ENCODE data around the gene REPS2.
"Not testable (repeated sequence)": the region's sequence is repeated elsewhere in the genome, so short reads cannot be mapped to it uniquely, and the experiment has no call there.

The REPS2 gene

GRCh38 chrX:16964976-16965375 lies 18.5 kb downstream of the REPS2 start:
- not testable (repeated sequence) for DNase-seq

DNA sequence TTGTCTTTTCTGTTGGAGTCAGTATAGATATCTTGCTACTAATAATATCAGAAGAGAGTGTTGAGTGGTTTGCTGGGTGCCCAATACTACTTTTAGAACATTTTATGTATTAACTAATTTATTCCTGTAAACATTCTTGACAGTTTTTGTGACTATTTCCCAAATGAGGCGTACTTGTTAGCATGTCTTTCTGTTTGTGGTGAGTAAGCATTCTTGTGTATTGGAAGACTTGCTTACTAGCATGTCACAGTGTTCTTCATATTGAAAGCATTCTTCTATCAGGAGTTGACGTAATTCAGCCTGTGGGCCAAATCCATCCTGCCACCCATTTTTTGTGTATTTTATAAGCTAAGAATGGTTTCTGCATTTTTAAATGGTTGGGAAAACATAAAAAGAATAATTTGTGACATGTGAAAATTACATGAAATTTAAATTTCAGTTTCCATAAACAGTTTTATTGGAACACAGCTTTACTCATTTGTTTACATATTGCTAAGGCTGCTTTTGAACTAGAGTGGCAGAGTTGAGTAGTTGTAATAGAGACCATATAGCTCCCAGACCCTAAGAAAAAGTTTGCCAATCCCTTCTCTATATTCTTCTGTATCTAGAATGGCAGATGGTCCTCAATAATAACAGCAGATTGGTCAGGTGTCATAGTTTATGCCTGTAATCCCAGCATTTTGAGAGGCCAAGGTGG lies 20.4 kb downstream of the REPS2 start:
- DNase-seq: no peak

- DNase-seq: not testable (repeated sequence)
These were observed 22.3 kb downstream of the REPS2 start for GRCh38 chrX:16968753-16969152.

- no peak for DNase-seq
These were observed 24.5 kb downstream of the REPS2 start for GRCh38 chrX:16970977-16971376.

GRCh38 chrX:16971694-16972093 lies 25.2 kb downstream of the REPS2 start:
- no peak for DNase-seq

GRCh38 chrX:16975233-16975632 lies 28.8 kb downstream of the REPS2 start:
- DNase-seq: no peak

- no peak for DNase-seq
These were observed 31.3 kb downstream of the REPS2 start for GRCh38 chrX:16977771-16978170.

DNA sequence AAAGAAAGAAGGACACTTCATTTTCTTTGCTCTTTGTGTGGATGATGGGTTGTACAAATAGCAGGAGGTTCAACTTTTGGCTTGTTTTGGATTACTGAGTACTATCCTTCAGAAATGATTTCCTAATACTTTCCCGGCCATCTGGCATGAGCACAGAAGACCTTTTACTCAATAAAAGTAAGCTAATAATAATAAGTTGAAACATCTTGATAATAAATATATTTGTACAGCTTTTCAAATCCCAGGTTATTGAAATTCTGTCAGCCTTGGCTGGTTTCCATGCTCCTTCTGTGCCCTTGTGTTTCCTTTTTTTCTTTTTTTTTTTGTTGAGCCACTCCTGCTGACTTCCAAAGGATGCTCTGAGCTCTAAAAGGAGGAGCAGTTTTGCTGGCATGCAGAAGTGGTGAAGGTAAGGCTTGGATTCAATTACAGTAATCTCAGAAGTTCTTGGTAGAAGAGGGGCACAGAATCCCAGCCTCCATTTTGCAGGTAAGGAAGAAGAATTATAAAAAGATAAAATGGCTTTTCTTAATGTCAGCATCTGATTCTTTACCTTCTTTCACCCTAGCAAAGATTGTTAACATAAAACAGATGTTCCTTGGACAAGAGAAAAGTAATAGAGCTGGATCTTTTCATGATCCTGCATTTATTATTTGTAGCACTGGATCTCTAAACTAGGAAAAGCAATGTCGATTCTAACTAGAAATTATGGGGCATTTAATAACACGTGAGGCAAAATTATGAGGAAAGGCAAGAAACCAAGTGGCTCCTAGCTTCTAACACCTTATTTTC lies 31.9 kb downstream of the REPS2 start:
- no peak for DNase-seq

GRCh38 chrX:16979226-16979625 lies 32.8 kb downstream of the REPS2 start:
- no peak for DNase-seq

DNA sequence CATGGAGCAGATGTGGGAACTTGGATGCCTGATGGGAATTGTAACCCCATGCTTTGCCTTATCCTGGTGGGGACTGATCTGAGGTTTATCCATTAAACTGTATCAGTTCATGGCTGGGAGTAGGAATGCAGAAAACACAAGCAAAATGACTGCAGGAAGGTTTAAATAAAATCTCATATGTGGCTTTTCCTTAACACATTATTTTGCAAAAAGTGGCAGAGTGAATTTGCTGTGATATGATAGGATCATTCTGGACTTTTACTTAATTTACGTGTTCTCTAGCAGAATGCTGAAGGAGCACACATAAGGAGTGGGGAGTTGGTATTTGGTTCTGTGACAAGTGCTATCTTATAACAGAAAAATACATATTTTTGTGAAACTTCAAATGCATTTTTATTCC lies 34.8 kb downstream of the REPS2 start:
- no peak for DNase-seq

GRCh38 chrX:16981980-16982379 lies 35.5 kb downstream of the REPS2 start:
- DNase-seq: no peak

DNA sequence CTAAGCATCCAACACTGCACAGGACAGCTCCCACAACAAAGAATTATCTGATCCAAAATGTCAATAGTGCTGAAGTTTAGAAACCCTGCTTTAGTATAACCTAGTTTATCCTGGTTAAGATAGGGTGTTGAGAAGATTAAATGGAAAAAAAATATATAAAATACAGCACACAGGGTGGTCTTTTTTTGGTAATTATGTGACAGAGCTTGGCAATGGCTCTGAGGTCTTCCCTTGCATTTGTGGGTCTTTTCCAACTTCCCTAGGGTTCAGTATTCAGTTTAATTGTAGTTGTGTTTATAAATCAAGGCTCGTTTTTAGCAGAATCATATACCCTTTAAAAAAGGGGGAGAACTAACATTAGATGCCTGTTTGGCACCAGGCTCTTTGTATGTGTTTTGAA lies 36.6 kb downstream of the REPS2 start:
- DNase-seq: no peak

- DNase-seq: no peak
These were observed 38.8 kb downstream of the REPS2 start for GRCh38 chrX:16985286-16985685.

DNA sequence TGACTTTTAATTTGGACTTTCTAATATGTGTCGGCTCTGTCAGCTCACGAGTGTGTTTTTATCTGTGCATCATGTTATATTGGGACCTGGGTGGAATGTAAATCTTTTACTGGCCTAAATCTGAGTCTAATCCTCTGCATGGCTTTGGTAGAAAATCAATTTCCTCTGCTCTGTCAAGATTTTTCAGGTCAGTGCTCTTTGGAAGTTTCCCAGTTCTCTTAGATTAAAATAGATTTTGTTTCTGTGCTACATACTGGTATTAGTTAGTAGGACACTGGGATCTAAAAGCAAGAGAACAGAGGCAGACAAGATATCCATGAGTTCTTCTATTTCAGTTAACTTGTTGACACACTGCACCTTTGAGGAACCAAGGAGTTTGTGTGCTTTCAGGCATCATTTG lies 39.7 kb downstream of the REPS2 start:
- DNase-seq: no peak

DNA sequence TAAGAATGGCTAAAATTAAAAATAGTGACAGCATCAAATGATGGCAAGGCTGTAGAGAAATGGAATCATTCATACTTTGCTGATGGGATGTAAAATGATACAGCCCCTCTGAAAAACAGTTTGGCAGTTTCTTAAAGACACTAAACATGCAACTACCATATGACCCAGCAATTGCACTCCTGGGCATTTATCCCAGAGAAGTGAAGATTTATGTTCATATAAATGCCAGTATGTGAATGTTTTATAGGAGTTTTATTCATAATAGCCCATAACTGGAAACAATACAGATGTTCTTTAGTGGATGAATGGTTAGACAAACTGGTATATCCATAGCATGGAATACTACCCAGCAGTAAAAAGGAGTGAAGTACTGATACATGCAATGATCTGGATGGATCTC lies 43.3 kb downstream of the REPS2 start:
- no peak for DNase-seq

GRCh38 chrX:16990839-16991238 lies 44.4 kb downstream of the REPS2 start:
- DNase-seq: no peak

DNA sequence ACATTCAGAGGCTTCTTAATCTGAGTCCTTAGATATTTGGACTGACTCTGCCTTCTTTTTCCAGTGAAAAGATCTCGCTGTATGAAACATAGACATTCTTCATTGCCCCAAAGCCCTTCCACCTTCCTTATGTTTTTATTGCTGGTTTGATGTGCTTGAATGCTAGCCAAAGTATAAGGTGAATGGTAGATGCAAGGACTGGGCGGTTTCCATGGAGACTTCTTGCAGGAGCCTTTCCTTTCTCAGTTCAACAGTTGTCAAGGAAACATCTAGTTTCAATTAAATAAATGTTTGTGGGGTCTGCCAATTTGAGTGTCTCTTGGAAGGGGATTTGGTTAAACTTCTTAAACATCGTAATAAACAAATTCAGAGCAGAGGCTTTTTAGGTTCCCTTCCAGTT lies 46.0 kb downstream of the REPS2 start:
- no peak for DNase-seq

DNA sequence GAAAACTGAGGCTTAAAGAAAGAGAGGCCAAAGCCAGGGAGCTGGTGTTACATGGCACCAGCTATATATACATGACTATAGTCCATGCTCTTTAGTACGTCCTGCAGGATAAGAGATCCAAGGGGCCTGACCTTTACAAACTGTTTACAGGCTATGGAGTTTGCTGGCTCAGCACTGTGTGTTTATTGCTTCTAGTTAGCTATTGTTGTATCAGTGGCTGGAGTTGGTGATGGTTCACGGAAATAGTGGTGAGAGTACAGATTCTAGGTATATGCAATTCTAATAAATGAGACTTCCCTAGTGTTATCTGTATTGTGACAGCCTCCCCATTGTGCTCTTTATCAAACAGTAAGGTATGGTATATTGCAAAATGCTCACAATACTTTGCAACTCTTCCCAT lies 46.5 kb downstream of the REPS2 start:
- DNase-seq: no peak

- DNase-seq: no peak
These were observed 47.4 kb downstream of the REPS2 start for GRCh38 chrX:16993791-16994318.

GRCh38 chrX:16994736-16995135 lies 48.3 kb downstream of the REPS2 start:
- no peak for DNase-seq

- no peak for DNase-seq
These were observed 50.9 kb downstream of the REPS2 start for GRCh38 chrX:16997313-16997712.

DNA sequence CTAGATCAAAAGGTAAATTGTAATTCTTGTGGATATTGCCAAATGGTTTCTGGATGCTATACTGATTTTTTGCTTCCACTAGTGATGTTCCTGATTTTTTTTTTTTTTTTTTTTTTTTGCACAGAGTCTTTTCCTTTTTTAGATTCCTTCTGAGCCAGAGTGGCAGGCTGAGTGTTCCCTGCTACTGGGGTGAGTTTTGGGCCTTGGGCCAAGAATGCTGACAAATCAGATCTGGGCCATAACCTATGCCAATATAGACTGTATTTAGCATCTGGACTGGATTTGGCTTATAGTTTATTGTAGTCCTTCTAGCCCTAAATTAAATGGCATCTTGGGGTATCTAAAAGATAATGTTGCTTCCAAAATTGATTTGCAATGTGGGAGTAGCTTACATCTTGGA lies 52.8 kb downstream of the REPS2 start:
- DNase-seq: no peak

GRCh38 chrX:17000751-17001150 lies 54.3 kb downstream of the REPS2 start:
- DNase-seq: no peak

DNA sequence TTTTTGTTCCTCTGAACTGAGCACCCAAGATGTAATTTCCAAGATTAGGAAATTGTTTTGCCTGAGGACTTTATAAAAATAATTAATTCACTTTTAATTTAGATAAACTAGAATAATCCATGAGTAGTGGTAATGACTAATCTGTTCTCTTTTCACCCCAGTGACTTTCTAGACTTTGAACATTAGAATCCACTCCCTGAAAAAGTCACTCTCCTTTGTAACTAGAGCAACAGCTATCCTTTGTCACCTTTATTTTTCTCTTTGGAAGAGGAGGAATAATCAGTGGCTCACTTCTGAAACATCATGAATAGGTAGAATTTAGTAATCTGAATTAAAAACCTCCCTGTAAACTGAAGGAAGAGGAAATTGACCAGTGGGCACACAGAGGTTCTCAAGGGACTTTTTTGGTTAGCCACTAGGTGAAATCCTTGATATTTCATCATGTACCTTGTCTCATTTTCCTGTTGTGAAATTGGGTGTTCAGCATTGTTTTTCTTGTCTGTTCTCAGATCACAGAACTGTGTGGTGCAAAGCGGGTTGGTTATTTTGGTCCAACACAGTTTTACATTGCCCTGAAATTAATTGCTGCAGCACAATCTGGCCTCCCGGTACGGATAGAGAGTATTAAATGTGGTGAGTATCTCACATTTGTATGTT lies 59.4 kb downstream of the REPS2 start:
- no peak for DNase-seq

Measured in T1000 (cell line).